ENCODE results near the gene RAPGEF2.

- TF ChIP-seq EZH2phosphoT487 (IDR thresholded peaks at IDR 0.05; ENCODE audit: borderline replicate concordance, low read length) (no peak), CTCF (conservative IDR thresholded peaks at IDR 0.05; ENCODE audit: low read depth, low read length) (no peak)
Observed at GRCh38 chr4:159240687-159241086, 137.8 kb downstream of the RAPGEF2 start.
